GM21367 (cell line): ENCODE measurements around the gene APRT.
"Not testable (repeated sequence)": the region's sequence is repeated elsewhere in the genome, so short reads cannot be mapped to it uniquely, and the experiment has no call there.

Experiments used
- ATAC-seq: cut with Tn5 transposase; IDR thresholded peaks from one replicate; pipeline ENCODE4 v1.9.1; 2021; ENCODE audit not compliant: unreplicated experiment

The APRT gene

DNA sequence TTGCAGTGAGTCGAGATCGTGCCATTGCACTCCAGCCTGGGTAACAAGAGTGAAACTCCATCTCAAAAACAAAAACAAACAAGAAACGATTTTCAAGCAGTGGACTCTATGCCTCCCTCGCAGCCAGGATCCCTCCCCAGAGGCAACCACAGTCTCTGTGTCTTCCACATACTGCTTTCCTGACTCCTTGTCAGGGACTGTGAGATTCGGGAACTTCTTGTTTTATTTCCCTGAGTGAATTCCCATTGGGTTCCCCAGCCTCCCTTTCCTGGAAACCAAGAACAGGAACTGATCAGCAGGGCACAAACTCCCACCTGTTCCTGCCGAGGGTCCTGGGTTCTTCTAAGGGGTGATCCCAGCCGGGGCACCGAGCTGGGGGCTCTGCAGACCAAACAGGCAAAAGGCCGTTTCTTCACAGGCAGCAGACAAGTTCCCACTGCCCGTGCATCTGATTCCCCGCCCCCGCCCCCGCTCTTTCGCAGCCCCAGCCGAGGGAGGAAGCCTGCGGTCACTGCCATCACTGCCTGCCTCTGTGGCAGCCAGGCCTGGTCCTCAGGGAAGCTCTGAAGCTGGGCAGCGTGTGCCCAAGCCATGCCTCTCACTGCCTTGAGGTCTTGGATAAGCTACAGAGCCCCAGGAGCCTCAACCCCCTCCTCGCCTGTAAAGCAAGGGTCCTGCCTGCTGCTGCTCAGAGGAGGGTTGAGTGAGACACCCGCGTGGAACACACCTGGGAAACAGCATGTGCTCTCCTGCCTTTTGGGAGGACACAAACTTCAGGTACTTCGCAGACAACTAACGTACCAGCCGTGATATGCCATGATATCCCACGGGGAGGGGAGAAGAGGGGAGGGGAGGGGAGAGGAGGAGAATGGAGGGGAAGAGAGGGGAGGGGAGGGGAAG, 21.2 kb downstream of the APRT start:
- no peak for ATAC-seq

DNA sequence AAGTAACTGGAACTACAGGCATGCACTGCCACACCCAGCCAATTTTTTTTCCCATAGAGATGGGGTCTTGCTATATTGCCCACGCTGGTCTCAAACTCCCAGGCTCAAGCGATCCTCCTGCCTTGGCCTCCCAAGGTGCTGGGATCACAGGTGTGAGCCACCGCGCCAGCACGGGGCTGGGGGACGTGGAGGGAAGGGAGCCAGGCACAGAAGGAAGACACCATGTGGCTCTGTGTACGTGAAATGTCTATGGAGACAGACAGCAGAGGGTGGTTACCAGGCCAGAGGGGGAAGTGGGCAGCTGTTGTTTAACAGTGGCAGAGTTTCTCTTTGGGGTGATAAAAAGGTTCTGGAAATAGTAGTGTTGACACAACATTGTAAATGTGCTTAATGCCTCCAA, 22.1 kb downstream of the APRT start:
- ATAC-seq: no peak

DNA sequence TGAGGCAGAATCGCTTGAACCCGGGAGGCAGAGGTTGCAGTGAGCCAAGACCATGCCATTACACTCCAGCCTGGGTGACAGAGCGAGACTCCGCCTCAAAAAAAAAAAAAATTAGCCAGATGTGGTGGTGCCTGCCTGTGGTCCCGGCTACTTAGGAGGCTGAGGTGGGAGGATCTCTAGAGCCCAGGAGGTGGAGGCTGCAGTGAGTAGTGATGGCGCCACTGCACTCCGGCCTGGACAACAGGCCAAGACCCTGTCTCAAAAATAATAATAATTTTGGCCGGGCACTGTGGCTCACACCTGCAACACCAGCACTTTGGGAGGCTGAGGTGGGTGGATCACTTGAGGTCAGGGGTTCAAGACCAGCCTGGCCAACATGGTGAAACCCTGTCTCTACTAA, 23.0 kb downstream of the APRT start:
- ATAC-seq: not testable (repeated sequence)

DNA sequence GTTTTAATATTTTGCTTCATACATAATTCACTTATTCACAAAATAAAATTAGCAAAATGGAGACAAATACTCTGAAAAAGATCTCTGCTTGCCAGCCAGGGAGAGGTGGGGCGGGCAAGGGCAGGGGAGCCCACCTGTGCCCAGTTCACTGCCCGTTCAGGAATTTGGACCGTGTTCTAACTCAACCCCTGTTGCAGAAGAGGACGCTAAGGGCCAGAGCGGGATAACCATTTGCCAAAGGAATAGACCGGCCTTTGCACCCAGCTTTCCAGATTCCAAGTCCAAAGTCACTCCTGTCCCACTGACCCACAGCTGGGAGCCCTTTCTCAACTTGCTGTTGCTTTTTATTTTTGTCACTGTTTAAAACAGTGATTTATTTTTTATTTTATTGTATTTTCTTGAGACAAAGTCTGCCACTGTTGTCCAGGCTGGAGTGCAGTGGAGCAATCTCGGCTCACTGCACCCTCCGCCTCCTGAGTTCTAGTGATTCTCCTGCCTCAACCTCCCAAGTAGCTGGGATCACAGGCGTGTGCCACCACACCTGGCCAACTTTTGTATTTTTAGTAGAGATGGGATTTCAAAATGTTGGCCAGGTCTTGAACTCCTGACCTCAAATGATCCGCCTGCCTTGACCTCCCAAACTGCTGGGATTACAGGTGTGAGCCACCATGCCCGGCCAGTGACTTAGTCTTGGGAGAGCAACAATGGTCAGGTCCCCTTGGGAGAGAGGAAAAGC, 24.0 kb downstream of the APRT start:
- no peak for ATAC-seq

DNA sequence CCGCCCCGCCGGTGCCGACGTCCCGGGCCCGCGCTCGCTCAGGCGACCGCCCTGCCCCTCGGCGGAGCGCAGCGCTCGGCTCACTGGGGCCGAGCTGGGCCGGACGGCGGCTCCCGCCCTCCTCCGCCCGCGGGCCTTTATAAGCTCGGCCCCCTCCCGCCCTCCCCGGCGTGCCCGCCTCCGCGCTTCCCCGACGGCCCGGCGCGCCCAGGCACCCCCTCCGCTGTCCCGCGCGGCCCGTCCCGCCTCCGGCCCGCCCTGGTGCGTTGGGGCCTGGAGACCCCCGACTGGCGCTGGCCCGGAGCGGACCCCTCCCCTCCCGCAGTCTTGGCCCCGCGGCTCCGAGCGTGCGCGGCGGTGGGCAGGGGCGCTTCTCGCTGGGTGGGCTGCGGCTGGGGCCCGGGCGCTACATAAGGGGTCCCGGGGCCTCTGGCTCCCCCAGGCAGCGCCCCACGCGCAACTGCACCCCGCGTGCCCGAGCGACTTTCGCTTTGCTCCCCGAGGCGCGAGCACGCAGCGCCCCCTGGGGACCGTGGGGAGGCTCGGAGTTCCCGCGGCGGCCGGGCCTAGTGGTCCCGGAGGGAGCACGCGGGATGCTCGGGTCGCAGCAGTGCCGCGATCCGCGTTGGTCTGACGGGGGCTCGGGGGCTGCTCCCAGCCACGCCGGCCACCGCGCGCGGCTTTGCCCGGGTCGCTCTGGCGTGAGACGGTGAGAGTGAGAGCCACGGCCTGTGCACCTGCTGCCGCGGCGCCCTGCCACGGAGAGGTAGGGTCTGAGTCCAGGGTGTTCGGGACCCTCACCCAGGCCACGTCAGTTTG, 26.4 kb downstream of the APRT start, which contains the start of gene PIEZO1:
Gene PIEZO1 (minus strand): TSS at position 115 of the 819 bp plus-strand sequence. CDS start 256 bp downstream, outside the sequence.
- ATAC-seq: no peak

DNA sequence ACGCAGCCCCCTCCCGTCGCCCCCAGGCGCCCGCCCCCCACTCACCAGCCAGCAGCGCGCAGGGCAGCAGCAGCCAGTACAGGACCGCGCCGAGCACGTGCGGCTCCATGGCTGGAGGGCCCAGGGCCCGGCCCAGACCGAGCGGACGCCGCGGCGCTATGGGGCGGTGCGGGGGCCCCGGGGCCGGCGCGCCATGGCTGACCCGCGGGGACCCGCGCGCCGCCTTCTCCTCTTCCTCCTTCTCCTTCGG, 26.9 kb downstream of the APRT start:
- ATAC-seq: no peak

DNA sequence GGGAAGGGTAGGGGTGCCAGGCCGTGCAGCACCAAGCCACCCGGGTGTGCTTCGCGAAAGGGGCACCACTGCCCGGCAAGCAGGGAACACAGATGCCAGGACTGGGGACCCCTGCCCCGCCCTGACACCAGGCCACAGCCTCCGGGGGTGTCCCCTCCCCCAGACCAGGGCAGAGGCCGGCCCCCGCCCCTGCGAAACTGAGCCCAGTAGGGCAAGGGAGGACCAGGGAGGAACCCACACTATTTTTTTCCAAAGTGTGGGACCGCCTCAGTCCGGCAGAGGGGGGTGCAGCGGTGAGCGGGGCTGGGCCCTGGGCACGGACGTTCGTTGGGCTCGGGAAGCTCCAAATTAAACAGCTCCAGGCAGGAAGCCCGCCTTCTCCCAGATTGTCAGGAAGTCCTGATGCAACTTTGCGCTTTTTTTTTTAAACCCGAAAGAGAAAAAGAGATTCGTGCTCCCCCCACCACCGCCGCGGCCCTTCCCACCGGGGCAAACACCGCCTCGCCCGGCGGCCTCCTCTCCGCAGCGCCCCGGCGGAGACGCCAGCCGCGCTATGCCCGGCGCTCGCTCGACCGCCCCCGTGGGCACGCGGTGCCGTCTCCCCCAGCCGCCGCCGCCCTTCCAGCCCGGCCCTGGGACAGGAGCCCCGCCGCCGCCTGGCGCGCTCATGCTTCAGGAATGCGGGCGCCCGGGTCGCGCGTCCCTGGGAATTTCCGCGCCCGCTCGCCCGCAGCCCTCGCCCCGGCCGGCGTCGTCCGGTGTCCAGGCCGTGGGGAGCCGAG, 27.5 kb downstream of the APRT start:
- ATAC-seq: no peak

DNA sequence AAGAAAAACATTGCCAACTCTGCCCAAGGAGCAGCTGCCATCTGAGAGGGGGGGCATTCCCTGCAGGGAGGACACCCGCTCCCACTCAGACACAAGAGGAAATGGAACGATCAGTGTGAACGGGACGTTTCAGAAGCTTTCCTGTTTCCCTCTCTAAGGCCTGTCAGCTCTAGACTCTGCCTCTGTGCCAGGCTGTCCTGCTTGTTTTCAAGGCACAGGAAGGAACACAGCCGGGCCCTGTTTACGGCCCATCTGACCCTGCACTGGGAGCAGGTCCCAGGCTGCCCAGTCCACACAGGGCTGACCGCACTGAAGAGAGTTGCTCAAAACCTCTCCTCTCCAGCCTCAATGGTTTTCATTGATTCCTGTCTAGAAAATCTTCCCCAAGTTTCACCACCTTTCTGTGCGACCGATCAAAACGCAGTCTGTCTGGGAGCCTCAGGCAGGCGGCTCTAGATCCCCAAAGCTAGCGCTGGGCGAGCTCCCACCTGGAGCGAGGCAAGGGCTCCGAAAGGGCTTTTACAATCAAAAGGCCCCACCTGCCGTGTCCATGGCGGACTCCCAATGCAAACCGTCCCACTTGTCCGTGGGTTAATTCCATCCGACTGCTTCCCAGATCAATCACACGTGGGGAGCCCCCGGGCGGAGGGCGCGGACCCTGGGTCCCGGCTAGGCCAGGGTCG, 28.2 kb downstream of the APRT start:
- no peak for ATAC-seq

DNA sequence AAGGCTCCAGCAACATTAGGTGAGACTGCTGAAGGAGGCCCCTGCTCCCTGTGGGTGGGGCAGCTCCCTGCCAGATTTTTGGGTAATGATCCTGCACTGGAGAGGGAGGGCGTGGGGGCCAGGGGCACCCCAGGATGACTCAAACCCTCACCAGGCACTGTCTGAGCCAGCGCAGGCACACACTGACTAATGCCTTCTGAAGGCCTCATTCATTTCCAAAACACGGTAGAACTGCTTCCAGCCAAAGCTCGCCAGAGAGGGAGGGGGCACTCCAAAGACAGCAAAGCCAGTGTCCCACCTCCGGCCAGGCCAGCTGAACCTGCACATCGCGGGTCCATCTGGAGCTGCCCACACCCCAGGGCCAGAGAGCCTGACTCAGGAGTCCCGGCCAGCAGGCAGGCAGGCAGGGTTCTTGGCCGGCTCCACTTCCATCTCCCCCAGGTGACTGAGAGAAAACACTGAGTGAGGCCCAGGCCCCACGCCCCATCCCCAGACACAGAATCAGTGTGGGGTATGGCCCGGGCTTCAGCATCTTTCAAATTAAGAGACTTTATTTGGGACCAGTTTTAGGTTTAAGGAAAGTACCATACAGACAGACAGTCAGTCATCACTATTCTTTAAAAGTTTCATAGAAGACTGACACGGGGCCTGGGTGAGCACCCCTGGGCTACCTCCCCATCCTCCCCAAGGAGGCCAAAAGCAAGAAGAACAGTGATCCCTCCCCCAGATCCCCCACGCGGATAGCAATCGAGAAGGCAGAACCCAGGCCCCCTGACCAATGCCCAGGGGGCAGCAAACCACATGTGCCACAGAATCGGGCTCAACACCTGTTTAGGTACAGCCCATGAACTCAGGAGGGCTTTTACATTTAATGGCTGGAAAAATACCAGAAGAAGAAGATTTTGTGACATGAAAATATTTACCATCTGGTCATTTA, 29.0 kb downstream of the APRT start:
- ATAC-seq: no peak

DNA sequence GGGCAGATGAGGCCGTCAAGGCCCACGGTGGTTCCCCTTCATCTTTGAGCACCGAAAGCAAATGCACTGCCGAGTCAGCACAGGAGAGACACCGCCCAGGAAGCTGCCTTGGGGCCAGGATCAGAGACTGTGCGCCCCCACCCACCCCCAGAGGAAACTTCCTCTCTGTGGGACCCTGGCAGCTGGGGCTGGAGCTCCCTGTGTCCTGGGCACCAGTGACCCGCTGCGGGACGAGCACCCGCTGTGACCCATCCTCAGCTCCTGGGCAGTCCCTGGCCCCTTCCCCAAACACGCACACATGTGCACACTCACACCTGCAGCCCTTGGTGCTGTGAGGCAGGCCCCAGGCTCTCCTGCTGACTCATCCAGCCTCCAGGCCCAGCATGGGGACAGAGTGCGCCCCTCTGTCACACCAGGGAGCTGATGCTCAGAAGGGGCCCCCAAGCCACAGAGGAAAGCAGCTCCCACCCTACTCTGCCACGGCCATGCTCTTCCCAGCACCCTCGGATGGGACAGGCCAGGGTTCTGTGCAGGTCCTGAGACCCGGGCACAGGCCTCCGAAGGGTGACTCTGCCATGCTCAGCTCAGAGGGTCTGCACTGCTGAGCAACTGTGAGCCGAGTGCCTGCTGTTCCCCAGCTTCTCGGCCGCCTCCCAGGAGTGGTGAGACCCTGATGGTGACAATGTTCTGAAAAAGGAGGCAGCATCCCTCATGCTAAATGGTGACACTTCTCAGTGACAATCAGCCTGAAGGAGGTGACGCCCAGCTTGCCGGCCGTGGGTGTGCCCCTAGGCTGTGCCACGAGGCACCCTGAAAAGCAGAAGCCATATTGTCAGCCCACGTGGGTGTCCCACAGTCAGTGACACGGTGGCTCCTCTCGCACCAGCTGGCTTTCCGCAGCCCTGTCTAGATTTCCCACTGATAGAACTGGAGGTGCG, 30.3 kb downstream of the APRT start:
- ATAC-seq: no peak

DNA sequence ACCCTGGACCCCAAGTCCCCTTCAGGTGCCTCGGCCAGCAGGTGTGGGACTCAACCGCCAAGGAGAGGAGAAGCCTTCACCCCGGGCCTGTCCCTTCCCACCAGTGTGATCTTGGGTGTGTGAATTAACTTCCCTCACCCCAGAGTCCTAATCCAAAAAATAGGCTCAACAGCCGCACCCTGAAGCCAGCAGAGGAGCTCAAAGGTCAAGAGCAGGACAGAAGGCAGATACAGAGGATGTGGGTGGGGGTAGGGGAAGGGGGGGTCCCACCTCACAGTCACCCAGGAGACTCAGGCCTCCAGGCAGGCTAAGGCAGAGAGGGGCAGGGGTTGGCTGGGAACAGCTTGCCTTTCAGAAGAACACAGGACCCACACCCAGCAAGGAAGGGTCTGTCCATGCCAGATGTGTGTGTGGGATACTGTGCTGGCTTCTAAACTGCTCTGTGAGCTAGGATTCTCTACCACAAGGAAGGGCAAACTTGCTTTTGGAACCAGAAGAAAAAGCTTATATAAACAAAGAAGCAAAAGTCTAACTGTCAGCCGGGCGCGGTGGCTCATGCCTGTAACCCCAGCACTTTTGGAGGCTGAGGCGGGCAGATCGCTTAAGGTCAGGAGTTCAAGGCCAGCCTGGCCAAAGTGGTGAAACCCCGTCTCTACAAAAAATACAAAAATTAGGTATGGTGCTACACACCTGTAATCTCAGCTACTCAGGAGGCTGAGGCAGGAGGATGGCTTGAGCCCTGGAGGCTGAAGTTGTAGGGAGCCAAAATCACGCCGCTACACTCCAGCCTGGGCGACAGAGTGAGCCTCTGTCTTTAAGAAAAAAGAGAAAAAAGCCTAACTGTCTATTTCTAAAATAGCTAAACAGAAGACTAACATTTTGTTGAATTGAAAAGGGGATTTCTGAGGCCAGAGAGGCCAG, 31.3 kb downstream of the APRT start:
- no peak for ATAC-seq

DNA sequence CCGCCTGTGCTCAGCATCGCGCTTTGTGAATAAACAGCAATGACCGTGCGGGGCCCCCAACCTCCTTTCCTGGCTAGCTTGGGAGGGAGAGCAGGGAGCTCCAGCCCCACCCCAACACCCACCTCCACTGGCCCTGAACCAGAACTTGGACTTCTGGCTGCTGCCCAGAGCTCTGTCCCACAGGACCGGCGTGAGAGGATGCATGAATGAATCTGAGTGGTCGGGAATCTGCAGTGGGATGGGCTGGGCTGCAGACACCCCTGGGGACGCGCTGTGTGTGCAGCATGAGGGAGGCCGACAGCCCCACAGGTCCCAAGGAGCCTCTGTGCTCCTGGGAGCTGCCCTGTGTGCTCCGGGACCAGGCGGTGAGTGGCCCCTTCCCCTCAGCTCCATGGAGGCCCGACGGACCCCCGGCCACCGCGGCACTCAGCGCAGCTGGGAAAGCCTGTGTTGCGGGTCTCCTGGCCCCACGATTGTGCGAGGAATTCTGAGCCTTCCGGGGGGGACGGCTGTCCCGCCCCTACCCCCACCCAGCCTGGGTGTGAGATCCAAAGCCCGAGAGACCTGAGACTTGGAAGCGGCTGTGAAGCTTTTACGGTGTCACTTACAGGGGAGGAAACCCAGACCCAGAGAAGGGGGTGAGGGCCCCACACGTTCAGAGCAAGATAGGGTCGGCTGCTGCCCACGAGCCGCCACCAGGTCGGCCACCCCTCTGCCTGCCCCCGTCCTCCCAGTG, 32.2 kb downstream of the APRT start:
- ATAC-seq: no peak

DNA sequence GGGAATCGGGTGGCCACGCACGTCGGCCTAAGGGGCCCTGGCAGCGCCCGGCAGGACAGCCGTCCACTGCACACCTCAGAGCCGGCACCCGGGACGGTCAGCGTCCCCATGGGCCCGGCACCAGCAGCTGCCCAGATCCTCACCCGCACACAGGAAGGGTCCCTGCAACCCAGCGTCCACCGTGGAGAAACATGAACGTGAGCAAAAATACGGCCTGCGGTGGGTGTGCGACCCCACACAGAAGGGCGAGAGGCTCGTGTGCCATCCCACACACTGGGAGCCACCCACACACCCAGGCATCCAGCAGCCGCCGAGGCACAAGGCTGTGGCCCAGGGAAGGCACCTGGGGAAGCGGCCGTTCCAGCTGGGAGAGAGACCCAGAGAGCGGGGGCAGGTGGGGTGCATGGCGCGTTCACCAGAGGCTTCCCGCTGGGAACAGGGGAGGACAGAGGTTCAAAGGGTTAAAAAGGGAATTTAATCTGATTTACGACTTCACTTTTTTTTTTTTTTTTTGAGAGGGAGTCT, 33.1 kb downstream of the APRT start:
- ATAC-seq: no peak

DNA sequence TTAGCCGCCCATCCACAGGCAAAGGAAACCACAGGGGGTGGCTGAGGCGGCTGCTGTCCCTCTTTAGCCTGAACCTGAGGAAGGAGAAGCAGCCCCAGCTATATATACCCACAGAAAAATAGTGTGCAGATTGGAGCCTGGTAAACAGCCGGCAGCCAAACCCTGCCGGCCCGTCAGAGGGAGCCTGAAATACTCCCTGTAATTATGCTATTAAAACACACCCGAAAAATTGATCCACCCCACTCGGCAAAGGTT, 33.5 kb downstream of the APRT start:
- no peak for ATAC-seq

DNA sequence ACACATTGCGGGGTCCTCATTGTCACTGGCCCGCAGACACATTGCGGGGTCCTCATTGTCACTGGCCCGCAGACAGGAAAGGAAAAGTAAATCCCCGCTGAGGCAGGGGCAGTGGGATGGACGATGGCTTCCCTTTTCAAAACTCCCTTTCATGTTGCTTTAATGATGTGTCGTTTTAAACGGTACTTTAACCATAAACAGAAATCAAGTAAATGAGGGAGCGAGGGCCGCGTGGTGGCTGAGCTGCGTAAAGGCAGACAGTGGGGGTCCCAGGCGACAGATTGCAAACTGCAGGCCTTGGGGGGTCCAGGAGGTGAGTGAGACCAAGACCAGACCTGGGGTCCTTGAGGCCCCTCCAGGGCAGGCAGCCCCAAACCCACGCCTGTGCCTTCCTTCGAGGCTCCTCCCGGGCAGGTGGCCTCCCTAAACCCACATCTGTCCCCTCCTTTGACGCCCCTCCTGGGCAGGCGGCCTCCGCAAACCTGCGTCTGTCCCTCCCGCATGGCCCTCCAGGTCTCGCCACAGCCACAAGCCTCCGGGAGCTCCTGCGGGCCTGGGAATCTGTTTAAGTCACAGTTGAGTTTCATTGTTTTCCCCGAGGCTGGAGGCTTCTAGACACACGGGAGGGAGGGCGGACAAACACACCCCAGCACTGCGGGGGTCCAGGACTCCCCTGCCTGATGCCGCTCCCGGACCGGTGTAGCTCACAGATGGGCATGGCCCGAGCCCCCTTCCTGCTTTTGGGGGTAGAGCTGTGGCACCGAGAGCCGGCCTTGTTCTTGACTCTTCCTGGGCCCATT, 34.1 kb downstream of the APRT start:
- no peak for ATAC-seq

DNA sequence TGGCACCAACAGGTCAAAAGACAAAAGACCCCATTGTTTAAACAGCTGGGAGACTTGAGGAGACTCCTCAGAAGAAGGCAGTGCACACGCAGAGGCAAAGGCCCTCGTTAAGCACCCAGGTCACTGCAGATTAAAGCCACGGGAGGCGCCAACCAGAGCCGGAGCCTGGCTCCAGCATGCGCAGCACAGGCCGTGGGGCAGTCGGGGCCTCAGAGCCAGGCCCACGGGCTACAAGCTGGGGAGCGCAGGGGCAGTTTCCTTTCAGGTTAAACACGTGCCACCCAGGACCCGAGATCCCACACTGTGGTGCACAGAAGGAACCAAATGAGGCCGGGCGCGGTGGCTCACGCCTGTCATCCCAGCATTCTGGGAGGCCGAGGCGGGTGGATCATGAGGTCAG, 35.9 kb downstream of the APRT start:
- no peak for ATAC-seq
